Activated CD8-positive, alpha-beta T cell treated with anti-CD3 and anti-CD28 coated beads for 36 hours (primary cell): ENCODE results near the gene RASSF8. TPM values are rescaled to one million over a fixed set of nuclear protein-coding genes. Genes with fewer than 3 reads are reported as not detected.

Experiments used
- ATAC-seq: fragments of 200-7000 bp; cut with Tn5 transposase; one replicate; pipeline ENCODE4 v1.10.0; 2021; ENCODE audit warnings: mild to moderate bottlenecking, moderate library complexity
- CTCF ChIA-PET: fragments of 350-600 bp; sonication (Branson Sonifier 250); formaldehyde crosslinking; loops from one replicate; lab custom pipeline; 2021; ENCODE audit warnings: antibody characterized with exemption; lab: Charles Lee
- POLR2A ChIA-PET: fragments of 350-600 bp; sonication (Branson Sonifier 250); formaldehyde crosslinking; loops from one replicate; lab custom pipeline; 2021; ENCODE audit warnings: antibody characterized with exemption; lab: Charles Lee
- DNase-seq: peaks from one replicate; pipeline ENCODE4 v3.0.0-alpha.2; 2020
- H3K27ac Mint-ChIP-seq: one replicate; pipeline ENCODE4 v1.8.0; 2021; ENCODE audit warnings: mild to moderate bottlenecking, mixed read lengths
- H3K27me3 Mint-ChIP-seq: one replicate; pipeline ENCODE4 v1.8.0; 2021; ENCODE audit warnings: mixed read lengths
- H3K36me3 Mint-ChIP-seq: one replicate; pipeline ENCODE4 v1.8.0; 2021; ENCODE audit warnings: low read depth, mixed read lengths
- H3K4me1 Mint-ChIP-seq: one replicate; pipeline ENCODE4 v1.8.0; 2021; ENCODE audit warnings: low read depth, mixed read lengths
- H3K4me3 Mint-ChIP-seq: one replicate; pipeline ENCODE4 v1.8.0; 2021; ENCODE audit warnings: mild to moderate bottlenecking, moderate library complexity, mixed read lengths
- H3K9me3 Mint-ChIP-seq: one replicate; pipeline ENCODE4 v1.8.0; 2021; ENCODE audit warnings: mixed read lengths
- CTCF ChIP-seq: fragments of 200-600 bp; IDR thresholded peaks from one replicate; pipeline ENCODE4 v1.8.0; 2022; ENCODE audit warnings: antibody characterized with exemption, mild to moderate bottlenecking
- intact Hi-C: fragments of 100-400 bp; cut with micrococcal nuclease; formaldehyde crosslinking; loops from one replicate; pipeline ENCODE4 v1.10.0; 2022
- total RNA-seq, 2 experiments: library from RNA; stranded (reverse); gene quantifications; one replicate each; pipeline ENCODE4 v1.2.3, GENCODE V29; 2021

The RASSF8 gene
- total RNA-seq, 2 experiments from 2014 or later = not detected

GRCh38 chr12:26046203-26046602 lies 87.7 kb downstream of the RASSF8 start:
- ChIA-PET POLR2A (no interaction called here), CTCF (no interaction called here)
- H3K4me3 Mint-ChIP-seq = no peak overlapping the region
- ATAC-seq (no peak), DNase-seq (no peak)
- H3K27me3 Mint-ChIP-seq = peaks cover 2% of the 10 kb centered on the region
- H3K4me1 Mint-ChIP-seq = no peaks in the 10 kb centered on the region
- no peaks in the 10 kb centered on the region for H3K9me3 Mint-ChIP-seq
- intact Hi-C loops = no loop called here
- H3K36me3 Mint-ChIP-seq = no peaks in the 10 kb centered on the region
- no peak for TF ChIP-seq CTCF
- H3K27ac Mint-ChIP-seq = no peak overlapping the region

- CTCF ChIA-PET = no interaction called here
- DNase-seq (no peak), ATAC-seq (no peak)
- no peak for TF ChIP-seq CTCF
- no peaks in the 10 kb centered on the region for H3K36me3 Mint-ChIP-seq
- POLR2A ChIA-PET = no interaction called here
- H3K27me3 Mint-ChIP-seq = peaks cover 2% of the 10 kb centered on the region
- H3K27ac Mint-ChIP-seq = no peak overlapping the region
- no peak overlapping the region for H3K4me3 Mint-ChIP-seq
- no peaks in the 10 kb centered on the region for H3K9me3 Mint-ChIP-seq
- intact Hi-C loops = no loop called here
- H3K4me1 Mint-ChIP-seq = no peaks in the 10 kb centered on the region
Measured at GRCh38 chr12:26046906-26047305, 88.4 kb downstream of the RASSF8 start.

- DNase-seq (no peak), ATAC-seq (no peak)
- no peak overlapping the region for H3K27ac Mint-ChIP-seq
- H3K27me3 Mint-ChIP-seq = peaks cover 2% of the 10 kb centered on the region
- no peak for TF ChIP-seq CTCF
- POLR2A ChIA-PET = no interaction called here
- intact Hi-C loops = no loop called here
- no peaks in the 10 kb centered on the region for H3K36me3 Mint-ChIP-seq
- no peaks in the 10 kb centered on the region for H3K9me3 Mint-ChIP-seq
- CTCF ChIA-PET = no interaction called here
- H3K4me1 Mint-ChIP-seq = no peaks in the 10 kb centered on the region
- no peak overlapping the region for H3K4me3 Mint-ChIP-seq
Measured at GRCh38 chr12:26047401-26048226, 89.1 kb downstream of the RASSF8 start.

GRCh38 chr12:26052652-26053051 lies 94.2 kb downstream of the RASSF8 start:
- no peak for DNase-seq
- H3K36me3 Mint-ChIP-seq = no peaks in the 10 kb centered on the region
- H3K4me1 Mint-ChIP-seq = no peaks in the 10 kb centered on the region
- no peaks in the 10 kb centered on the region for H3K27me3 Mint-ChIP-seq
- POLR2A ChIA-PET = no interaction called here
- no peaks in the 10 kb centered on the region for H3K9me3 Mint-ChIP-seq
- CTCF ChIA-PET = no interaction called here
- H3K4me3 Mint-ChIP-seq = no peak overlapping the region
- TF ChIP-seq CTCF = no peak
- no peak overlapping the region for H3K27ac Mint-ChIP-seq
- no peak for ATAC-seq
- intact Hi-C loops = no loop called here

- POLR2A ChIA-PET = no interaction called here
- DNase-seq (no peak), ATAC-seq (no peak)
- Mint-ChIP-seq H3K36me3 (no peaks in the 10 kb centered on the region), H3K4me1 (no peaks in the 10 kb centered on the region), H3K27ac (no peak overlapping the region), H3K4me3 (no peak overlapping the region), H3K27me3 (no peaks in the 10 kb centered on the region), H3K9me3 (no peaks in the 10 kb centered on the region)
- CTCF ChIA-PET = no interaction called here
- no peak for TF ChIP-seq CTCF
- intact Hi-C loops = no loop called here
Measured at GRCh38 chr12:26054383-26054782, 95.9 kb downstream of the RASSF8 start.
